KOPT-K1 (cell line): ENCODE measurements around the gene TMEM163.
A peak's percentile ranks its signal among the peaks of the same experiment; 100 is the strongest.

ENCODE experiments used
- H3K27ac ChIP-seq: fragments of 200-600 bp; sonication (generic); 2 replicates; pipeline ENCODE4 v1.5.1; 2016; ENCODE audit warnings: antibody characterized with exemption, mild to moderate bottlenecking, low read depth, low read length; ENCODE audit not compliant: poor library complexity, severe bottlenecking
- H3K36me3 ChIP-seq: fragments of 200-600 bp; sonication (generic); 2 replicates; pipeline ENCODE4 v1.5.1; 2017; ENCODE audit warnings: antibody characterized with exemption, mild to moderate bottlenecking, low read length, moderate library complexity; ENCODE audit not compliant: insufficient read depth
- H3K9me3 ChIP-seq: fragments of 200-600 bp; sonication (generic); 2 replicates; pipeline ENCODE4 v1.5.1; 2017; ENCODE audit warnings: antibody characterized with exemption, low read length, mild to moderate bottlenecking; ENCODE audit not compliant: insufficient read depth, poor library complexity, severe bottlenecking

Gene TMEM163

DNA sequence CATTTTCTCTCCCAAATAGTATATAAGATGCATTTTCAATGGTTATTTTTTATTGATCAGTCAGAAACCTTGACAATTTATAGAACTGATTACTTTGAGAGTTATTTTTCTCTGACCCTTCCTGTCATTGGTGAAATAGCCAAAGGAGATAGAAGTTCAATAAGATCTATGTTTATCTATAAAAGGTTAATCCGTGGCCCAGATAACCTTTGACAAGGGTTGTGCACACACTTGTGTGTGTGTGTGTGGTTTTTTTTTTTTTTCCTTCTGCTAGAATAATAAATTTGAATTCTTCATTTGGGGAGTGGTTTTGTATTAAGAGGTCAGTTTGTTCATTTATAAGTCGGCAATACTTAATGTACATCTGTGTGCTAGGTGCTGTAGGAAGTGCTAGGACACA is 304.9 kb downstream of the TMEM163 start:
- Histone ChIP-seq H3K27ac (no peak overlapping the region), H3K36me3 (peaks cover 5% of the 10 kb centered on the region; the same call in 1 of the 2 replicates), H3K9me3 (no peaks in the 10 kb centered on the region)

DNA sequence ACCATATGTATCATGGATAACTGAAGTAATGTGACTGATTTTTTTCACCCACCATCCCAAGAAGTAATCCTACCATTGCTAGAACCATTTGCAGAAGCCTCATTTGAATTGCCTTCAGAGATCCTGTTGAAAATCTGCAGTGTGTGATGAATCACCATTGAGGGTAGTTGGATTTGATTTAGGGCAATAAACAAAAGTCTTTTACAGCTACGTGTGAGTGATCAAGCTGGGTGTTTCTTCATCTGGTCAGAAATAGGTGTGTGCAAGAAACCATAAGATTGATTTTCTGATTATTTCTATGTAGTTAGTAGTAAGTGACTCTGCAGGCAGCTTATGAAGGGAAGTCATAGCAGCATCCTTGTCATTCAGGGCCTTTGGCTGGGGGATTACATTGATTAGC is 305.4 kb downstream of the TMEM163 start:
- peaks cover 5% of the 10 kb centered on the region; the same call in 1 of the 2 replicates for H3K36me3 ChIP-seq
- H3K9me3 ChIP-seq = no peaks in the 10 kb centered on the region
- peak overlapping the region; percentile 57 for H3K27ac ChIP-seq

DNA sequence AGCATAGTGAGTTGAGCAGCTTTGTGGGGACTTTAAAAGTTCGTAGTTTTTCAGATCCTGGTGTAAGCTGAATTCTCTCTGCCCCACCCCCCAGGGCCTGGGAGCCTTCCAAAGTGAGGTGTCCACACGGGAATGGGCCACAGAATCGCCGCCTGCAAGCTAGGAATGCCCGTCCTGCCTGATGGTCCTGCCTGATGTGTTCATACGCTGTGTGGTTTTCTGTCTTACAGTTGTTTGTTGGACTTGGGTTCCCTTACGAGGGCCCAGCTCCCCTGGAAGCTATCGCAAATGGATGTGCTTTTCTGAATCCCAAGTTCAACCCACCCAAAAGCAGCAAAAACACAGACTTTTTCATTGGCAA is 306.2 kb downstream of the TMEM163 start:
- Histone ChIP-seq H3K27ac (peak overlapping the region; percentile 57), H3K36me3 (peaks cover 5% of the 10 kb centered on the region; the same call in 1 of the 2 replicates), H3K9me3 (no peaks in the 10 kb centered on the region)

DNA sequence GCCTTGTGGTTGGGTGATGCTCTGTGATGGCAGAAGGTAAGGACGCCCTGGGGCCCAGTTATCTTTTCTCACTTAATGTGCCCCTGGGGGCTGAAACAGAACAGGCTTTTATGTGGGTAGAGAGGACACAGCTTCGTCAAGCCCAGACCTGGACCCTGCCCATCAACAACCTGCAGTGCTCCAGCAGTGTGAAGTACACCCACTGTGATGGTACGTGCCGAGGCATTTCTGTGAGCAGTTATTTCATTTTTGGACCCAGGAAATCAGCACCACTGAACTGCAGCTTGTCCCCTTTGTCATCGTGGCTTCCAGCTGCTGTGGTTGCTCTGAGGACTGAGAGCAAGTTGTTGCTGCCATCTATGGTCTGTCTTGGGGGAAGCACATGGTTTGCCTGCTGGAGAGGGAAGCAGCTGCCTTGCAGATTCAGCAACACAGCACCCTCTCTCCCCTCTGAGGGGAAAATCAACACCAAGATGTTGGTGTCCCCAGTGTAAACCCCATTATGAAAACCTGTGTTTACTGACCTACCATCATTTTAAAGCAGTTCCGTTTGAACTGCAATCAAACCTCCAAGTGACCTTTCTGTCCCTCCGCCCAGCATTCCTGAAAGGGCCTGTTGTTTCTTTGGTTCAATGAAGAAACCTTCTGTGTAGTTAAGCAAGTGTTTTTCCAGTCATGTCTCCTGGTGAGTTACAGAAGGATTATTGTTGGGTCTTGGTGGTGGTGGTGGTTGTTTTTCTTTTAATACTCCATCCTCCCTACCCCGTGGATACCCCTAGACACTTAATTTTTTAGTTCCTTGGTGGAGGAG is 306.8 kb downstream of the TMEM163 start:
- Histone ChIP-seq H3K36me3 (peaks cover 5% of the 10 kb centered on the region; the same call in 1 of the 2 replicates), H3K27ac (peak overlapping the region; percentile 57)

DNA sequence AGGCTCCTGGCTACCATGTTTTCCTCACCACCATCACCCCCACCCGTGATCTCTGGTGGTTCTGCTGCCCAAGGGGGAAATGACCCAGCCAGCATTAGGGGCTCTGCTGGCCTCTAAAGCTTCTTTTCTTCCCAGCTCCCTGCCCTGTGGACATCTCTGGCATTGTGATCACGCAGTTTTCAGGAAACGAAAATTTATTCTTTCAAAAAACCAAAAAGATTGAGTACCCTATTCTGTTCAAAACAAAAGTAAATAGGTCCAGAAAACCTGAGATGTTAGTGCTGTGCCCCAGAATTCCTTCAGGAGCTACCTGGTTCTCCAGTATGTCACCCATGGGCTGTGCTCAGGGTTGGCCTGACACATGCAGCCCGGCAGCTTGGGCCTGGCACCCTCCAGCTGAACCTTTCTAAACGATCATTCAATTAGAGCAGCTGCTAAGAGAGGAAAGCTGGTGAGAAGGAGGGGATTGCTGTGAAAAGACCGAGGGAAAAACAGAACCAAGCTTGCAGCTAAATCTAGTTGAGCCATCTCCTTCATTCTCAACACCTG is 307.4 kb downstream of the TMEM163 start:
- peaks cover 6% of the 10 kb centered on the region; the same call in 1 of the 2 replicates for H3K36me3 ChIP-seq
- H3K27ac ChIP-seq = peak overlapping the region; percentile 57
- H3K9me3 ChIP-seq = no peaks in the 10 kb centered on the region

More for the DNA sequence above, 306.8 kb downstream of the TMEM163 start:
- no peaks in the 10 kb centered on the region for H3K9me3 ChIP-seq

DNA sequence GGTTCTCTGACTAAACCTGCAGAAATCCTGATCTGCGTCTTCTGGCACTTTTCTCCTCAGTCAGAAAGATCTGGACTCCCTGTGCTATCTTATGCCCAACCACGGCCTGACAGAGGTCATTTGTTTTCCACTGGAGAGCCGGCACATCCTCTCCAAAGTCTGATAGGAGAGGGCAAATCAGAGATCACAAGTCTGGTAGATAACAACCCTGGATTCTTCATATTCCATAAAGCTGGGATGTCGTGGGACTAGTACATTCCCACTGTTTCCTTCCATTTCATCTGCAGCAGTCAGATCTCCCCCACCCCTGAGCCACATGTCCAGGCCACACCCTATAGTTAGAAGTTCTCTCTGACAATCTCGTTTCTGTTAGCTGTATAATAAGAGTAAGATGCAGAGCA is 308.0 kb downstream of the TMEM163 start:
- peak overlapping the region; percentile 57 for H3K27ac ChIP-seq
- H3K9me3 ChIP-seq = no peaks in the 10 kb centered on the region
- H3K36me3 ChIP-seq = peaks cover 10% of the 10 kb centered on the region; the same call in 1 of the 2 replicates

DNA sequence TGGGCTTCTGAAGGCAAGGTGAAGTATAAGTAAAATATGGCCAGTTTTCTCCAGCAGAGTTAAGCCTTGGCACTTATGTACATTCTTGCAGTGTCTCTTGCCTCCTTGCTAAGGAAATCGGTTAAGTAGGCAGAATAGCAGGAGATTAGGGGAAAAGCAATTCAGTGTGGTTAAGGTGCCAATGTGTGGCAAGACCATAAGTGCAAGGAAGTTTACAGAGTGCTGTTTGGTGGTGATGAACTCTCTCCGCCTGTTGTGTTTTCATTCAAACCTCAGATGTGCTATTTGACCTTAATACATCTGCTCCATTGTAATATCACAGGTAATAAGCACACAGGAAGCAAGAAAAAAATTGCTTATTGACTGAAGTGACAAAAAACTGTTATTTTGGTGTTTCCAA is 308.8 kb downstream of the TMEM163 start:
- peaks cover 10% of the 10 kb centered on the region; the same call in 1 of the 2 replicates for H3K36me3 ChIP-seq
- no peaks in the 10 kb centered on the region for H3K9me3 ChIP-seq
- peak overlapping the region; percentile 57 for H3K27ac ChIP-seq

DNA sequence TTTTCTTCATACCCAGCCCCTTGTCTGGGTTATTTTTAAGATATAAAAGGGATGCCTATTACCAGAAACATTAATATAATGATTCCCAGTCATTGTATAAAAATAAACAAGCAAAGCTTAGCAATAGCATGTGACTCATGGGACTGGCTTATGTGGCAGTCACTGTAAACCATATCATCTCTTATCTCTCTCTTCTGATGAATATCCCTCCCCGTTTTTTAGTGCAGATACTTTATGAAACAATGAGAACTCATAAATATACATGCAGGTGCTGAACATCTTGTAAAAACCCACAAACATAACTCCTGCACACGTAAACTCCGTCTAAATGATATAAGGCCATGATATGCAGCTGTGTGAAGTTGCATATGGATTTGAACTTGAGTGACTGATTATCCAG is 310.0 kb downstream of the TMEM163 start:
- no peaks in the 10 kb centered on the region for H3K9me3 ChIP-seq
- peak overlapping the region; percentile 57 for H3K27ac ChIP-seq
- H3K36me3 ChIP-seq = peaks cover 13% of the 10 kb centered on the region; the same call in 1 of the 2 replicates

DNA sequence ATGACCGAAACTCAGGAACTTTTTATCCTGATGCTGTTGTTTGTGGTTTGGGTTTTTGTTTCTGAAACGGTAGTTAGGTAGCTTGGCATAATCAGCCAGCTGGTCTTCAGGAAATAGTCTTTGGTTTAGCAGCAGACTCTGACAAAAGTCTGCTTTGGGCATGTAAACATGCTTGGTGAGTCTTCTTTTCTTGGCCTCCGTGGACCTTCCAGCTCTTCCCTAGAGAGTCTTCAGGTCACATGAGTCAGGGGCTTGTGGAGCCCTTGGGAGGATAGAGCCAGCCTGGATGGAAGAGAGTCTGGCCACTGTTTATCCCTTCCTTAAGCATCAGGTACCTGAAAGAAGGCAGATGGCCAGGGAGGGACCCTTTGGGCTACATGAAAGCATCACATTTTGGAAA is 310.4 kb downstream of the TMEM163 start:
- H3K9me3 ChIP-seq = no peaks in the 10 kb centered on the region
- peaks cover 16% of the 10 kb centered on the region; the same call in 1 of the 2 replicates for H3K36me3 ChIP-seq
- peak overlapping the region; percentile 57 for H3K27ac ChIP-seq

DNA sequence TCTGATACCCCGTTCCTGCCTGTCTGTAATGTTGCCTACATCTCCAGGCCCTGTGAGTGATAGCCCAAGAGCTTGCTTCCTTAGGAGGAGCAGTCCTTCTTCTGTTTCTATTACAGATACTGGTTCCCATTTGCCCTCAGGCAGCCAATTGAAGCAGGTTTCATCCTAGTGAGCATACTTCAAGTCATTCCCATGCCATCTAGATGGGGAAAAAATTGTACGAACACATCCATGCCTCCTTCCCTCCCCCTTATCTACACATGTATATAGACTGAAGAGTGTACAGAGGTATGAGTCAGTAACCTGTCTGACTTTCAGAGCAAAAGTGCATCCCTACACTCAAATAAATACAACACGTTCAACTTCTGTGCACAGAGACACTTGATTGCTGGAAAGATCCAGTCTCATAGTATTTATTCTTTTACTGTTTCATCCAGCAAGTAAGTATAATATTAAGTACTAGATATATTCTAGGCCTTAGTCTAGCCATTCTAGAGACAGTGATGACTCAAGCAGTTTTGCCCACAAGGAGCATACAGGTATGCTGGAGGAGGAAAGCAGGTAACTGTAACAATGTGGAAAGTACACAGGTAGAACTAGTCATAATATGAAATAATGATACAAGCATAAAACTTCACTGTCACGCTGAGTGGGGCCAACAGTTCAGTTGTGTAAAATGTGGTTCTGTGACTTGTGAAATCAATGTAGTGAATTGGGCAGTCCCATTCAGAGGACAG is 311.5 kb downstream of the TMEM163 start:
- H3K9me3 ChIP-seq = no peaks in the 10 kb centered on the region
- peaks cover 20% of the 10 kb centered on the region; the same call in 1 of the 2 replicates for H3K36me3 ChIP-seq
- H3K27ac ChIP-seq = peak overlapping the region; percentile 57

DNA sequence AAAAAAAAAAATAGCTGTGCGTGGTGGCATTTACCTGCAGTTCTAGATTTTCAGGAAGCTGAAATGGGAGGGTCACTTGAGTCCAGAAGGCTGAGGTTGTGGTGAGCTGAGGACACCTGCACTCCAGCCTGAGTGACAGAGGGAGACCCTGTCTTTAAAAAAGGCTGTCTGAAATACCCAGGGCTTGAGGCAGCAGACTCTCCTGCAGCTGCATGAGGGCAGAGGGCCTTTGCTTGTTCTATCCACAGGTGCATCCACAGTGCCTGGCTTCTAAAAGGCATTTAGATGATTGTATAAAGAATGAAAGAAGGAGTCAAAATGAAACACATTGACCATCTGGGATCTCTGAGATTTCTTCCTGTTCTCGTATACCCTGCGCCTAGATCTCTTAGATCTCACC is 312.1 kb downstream of the TMEM163 start:
- Histone ChIP-seq H3K36me3 (peaks cover 20% of the 10 kb centered on the region; the same call in 1 of the 2 replicates), H3K9me3 (no peaks in the 10 kb centered on the region), H3K27ac (no peak overlapping the region)

DNA sequence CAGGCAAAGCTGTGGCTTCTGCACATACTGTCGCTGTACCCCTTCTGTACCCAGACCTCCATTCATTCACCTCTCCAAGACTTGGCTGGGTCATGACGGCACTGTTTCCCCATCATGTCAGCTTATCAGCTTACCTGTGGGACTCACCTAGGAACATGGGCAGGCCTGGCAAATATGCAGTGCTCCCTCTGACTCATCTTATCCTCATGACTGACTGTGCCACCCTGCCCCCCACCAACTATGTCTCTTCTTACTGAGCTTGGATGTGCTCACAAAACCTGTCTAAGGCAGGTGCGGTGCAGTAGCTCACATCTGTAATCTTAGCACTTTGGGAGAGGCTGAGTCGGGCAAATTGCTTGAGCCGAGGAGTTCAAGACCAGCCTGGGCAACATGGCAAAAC is 312.5 kb downstream of the TMEM163 start:
- Histone ChIP-seq H3K27ac (no peak overlapping the region), H3K36me3 (peaks cover 20% of the 10 kb centered on the region; the same call in 1 of the 2 replicates), H3K9me3 (no peaks in the 10 kb centered on the region)
